Neural cell (in vitro differentiated cells): ENCODE measurements around the gene CROCC2. TPM values are rescaled to one million over a fixed set of nuclear protein-coding genes. Genes with fewer than 3 reads are reported as not detected.

Source experiments
- H2AFZ ChIP-seq: fragments of 200-600, 300-800 bp; sonication (generic), shearing (Covaris generic); 2 replicates; pipeline ENCODE4 v1.6.0; 2014; ENCODE audit warnings: low read depth, mild to moderate bottlenecking, antibody characterized with exemption, low read length, moderate library complexity
- H3F3A ChIP-seq: fragments of 200-600 bp; shearing (Covaris generic); 2 replicates; pipeline ENCODE4 v1.6.1; 2016; ENCODE audit warnings: mild to moderate bottlenecking, moderate library complexity, mixed read lengths, antibody characterized with exemption, low read length; ENCODE audit not compliant: insufficient read depth, poor library complexity, severe bottlenecking
- H3K27ac ChIP-seq: fragments of 200-600, 300-800 bp; sonication (generic), shearing (Covaris generic); 2 replicates; pipeline ENCODE4 v1.5.1; 2014; ENCODE audit warnings: mild to moderate bottlenecking, low read length, moderate library complexity
- H3K27me3 ChIP-seq: fragments of 300-800, 200-600 bp; sonication (generic), shearing (Covaris generic); 2 replicates; pipeline ENCODE4 v1.6.0; 2014; ENCODE audit warnings: mild to moderate bottlenecking, low read depth, low read length, moderate library complexity; ENCODE audit not compliant: insufficient read depth
- H3K36me3 ChIP-seq: fragments of 300-800, 200-600 bp; sonication (generic), shearing (Covaris generic); 2 replicates; pipeline ENCODE4 v1.5.1; 2014; ENCODE audit warnings: mild to moderate bottlenecking, antibody characterized with exemption, low read length, moderate library complexity; ENCODE audit not compliant: insufficient read depth
- H3K4me2 ChIP-seq: fragments of 300-800, 200-600 bp; sonication (generic), shearing (Covaris generic); 2 replicates; pipeline ENCODE4 v1.6.0; 2014; ENCODE audit warnings: mild to moderate bottlenecking, low read length
- H3K4me3 ChIP-seq: fragments of 300-800, 200-600 bp; sonication (generic), shearing (Covaris generic); 2 replicates; pipeline ENCODE4 v1.5.1; 2014; ENCODE audit warnings: mild to moderate bottlenecking, low read length, moderate library complexity
- H3K79me2 ChIP-seq: fragments of 200-600 bp; shearing (Covaris generic); replicated peaks from 2 replicates; pipeline ENCODE4 v1.6.0; 2014; ENCODE audit warnings: mild to moderate bottlenecking, low read length, moderate library complexity; ENCODE audit not compliant: insufficient read depth
- H3K9ac ChIP-seq: fragments of 300-800, 200-600 bp; sonication (generic), shearing (Covaris generic); 2 replicates; pipeline ENCODE4 v1.6.1; 2016; ENCODE audit warnings: mild to moderate bottlenecking, low read length, mixed read lengths
- H3K9me2 ChIP-seq: fragments of 200-600 bp; shearing (Covaris generic); 2 replicates; pipeline ENCODE4 v1.6.1; 2016; ENCODE audit warnings: mild to moderate bottlenecking, low read length, mixed read lengths; ENCODE audit not compliant: insufficient read depth
- H3K9me3 ChIP-seq: fragments of 200-600, 300-800 bp; sonication (generic), shearing (Covaris generic); 2 replicates; pipeline ENCODE4 v1.6.1; 2016; ENCODE audit warnings: mild to moderate bottlenecking, mixed run types, low read length, moderate library complexity, mixed read lengths
- H4K20me1 ChIP-seq: fragments of 200-600 bp; shearing (Covaris generic); 2 replicates; pipeline ENCODE4 v1.6.1; 2016; ENCODE audit warnings: mild to moderate bottlenecking, mixed run types; ENCODE audit not compliant: insufficient read depth
- EP300 ChIP-seq: fragments of 450-650 bp; conservative IDR thresholded peaks from 2 replicates; pipeline ENCODE4 v1.6.1; 2014; ENCODE audit warnings: antibody characterized with exemption, mild to moderate bottlenecking, moderate library complexity; ENCODE audit not compliant: poor library complexity, severe bottlenecking
- EZH2 ChIP-seq: fragments of 200-600, 300-800 bp; shearing (Covaris generic), sonication (generic); IDR thresholded peaks from 2 replicates; pipeline ENCODE4 v1.6.1; 2014; ENCODE audit warnings: antibody characterized with exemption, low read length, borderline replicate concordance, mild to moderate bottlenecking; ENCODE audit not compliant: insufficient read depth, poor library complexity, severe bottlenecking
- MXI1 ChIP-seq: fragments of 450-650 bp; conservative IDR thresholded peaks from 2 replicates; pipeline ENCODE4 v1.6.1; 2014; ENCODE audit warnings: antibody characterized with exemption, mild to moderate bottlenecking; ENCODE audit not compliant: poor library complexity, severe bottlenecking
- POLR2AphosphoS5 ChIP-seq: IDR thresholded peaks from 2 replicates; pipeline ENCODE4 v1.6.1; 2012
- RAD21 ChIP-seq: fragments of 450-650 bp; conservative IDR thresholded peaks from 2 replicates; pipeline ENCODE4 v1.6.1; 2014; ENCODE audit warnings: antibody characterized with exemption, mild to moderate bottlenecking, moderate library complexity
- SMC3 ChIP-seq: fragments of 450-650 bp; conservative IDR thresholded peaks from 2 replicates; pipeline ENCODE4 v1.6.1; 2014; ENCODE audit warnings: antibody characterized with exemption, mild to moderate bottlenecking, moderate library complexity; ENCODE audit not compliant: poor library complexity
- TAF1 ChIP-seq: IDR thresholded peaks from 2 replicates; pipeline ENCODE4 v1.6.1; 2012; ENCODE audit warnings: low read depth
- polyA plus RNA-seq: library from polyadenylated mRNA; depleted of rRNA; stranded (reverse); fragments of >200 nt; gene quantifications from 2 replicates; pipeline ENCODE4 v1.2.3, GENCODE V29; 2014
- TF ChIP-seq, protein P1 (sequence below): fragments of 450-650 bp; IDR thresholded peaks from 2 replicates; pipeline ENCODE4 v1.5.1; 2014; ENCODE audit warnings: antibody characterized with exemption, mild to moderate bottlenecking, moderate library complexity; ENCODE audit not compliant: poor library complexity, severe bottlenecking
- TF ChIP-seq, protein P2 (sequence below): IDR thresholded peaks from 2 replicates; pipeline ENCODE4 v1.6.1; 2012; ENCODE audit warnings: borderline replicate concordance

The CROCC2 gene
- polyA plus RNA-seq, 1 donor from 2014 or later, result 0.09 TPM

DNA sequence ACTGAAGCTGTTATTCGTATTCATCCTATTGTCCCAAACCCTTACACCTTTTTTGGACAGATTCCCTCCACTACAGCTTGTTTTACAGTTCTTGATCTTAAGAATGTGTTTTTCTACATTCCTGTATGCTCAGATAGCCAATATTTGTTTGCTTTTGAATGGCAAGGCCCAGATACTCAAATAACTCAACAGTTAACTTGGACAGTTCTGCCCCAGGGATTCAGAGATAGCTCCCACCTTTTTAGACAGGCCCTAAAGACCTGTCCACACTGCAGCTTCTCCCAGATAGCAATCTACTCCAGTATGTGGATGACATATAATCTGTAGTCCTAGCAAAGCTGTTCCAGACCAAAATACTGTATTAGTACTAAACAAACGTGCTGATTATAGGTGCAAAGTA is 44.6 kb upstream of the CROCC2 start:
- no peak overlapping the region for H3K27ac ChIP-seq
- H3K4me3 ChIP-seq, result no peak overlapping the region
- no peaks in the 10 kb centered on the region for H3K9me3 ChIP-seq
- no peaks in the 10 kb centered on the region for H3K79me2 ChIP-seq
- H3K4me2 ChIP-seq, result no peak overlapping the region
- TF ChIP-seq, protein P1, sequence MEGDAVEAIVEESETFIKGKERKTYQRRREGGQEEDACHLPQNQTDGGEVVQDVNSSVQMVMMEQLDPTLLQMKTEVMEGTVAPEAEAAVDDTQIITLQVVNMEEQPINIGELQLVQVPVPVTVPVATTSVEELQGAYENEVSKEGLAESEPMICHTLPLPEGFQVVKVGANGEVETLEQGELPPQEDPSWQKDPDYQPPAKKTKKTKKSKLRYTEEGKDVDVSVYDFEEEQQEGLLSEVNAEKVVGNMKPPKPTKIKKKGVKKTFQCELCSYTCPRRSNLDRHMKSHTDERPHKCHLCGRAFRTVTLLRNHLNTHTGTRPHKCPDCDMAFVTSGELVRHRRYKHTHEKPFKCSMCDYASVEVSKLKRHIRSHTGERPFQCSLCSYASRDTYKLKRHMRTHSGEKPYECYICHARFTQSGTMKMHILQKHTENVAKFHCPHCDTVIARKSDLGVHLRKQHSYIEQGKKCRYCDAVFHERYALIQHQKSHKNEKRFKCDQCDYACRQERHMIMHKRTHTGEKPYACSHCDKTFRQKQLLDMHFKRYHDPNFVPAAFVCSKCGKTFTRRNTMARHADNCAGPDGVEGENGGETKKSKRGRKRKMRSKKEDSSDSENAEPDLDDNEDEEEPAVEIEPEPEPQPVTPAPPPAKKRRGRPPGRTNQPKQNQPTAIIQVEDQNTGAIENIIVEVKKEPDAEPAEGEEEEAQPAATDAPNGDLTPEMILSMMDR, result no peak
- no peak for TF ChIP-seq EZH2
- no peak for TF ChIP-seq POLR2AphosphoS5
- no peak for TF ChIP-seq MXI1
- TF ChIP-seq, protein P2, sequence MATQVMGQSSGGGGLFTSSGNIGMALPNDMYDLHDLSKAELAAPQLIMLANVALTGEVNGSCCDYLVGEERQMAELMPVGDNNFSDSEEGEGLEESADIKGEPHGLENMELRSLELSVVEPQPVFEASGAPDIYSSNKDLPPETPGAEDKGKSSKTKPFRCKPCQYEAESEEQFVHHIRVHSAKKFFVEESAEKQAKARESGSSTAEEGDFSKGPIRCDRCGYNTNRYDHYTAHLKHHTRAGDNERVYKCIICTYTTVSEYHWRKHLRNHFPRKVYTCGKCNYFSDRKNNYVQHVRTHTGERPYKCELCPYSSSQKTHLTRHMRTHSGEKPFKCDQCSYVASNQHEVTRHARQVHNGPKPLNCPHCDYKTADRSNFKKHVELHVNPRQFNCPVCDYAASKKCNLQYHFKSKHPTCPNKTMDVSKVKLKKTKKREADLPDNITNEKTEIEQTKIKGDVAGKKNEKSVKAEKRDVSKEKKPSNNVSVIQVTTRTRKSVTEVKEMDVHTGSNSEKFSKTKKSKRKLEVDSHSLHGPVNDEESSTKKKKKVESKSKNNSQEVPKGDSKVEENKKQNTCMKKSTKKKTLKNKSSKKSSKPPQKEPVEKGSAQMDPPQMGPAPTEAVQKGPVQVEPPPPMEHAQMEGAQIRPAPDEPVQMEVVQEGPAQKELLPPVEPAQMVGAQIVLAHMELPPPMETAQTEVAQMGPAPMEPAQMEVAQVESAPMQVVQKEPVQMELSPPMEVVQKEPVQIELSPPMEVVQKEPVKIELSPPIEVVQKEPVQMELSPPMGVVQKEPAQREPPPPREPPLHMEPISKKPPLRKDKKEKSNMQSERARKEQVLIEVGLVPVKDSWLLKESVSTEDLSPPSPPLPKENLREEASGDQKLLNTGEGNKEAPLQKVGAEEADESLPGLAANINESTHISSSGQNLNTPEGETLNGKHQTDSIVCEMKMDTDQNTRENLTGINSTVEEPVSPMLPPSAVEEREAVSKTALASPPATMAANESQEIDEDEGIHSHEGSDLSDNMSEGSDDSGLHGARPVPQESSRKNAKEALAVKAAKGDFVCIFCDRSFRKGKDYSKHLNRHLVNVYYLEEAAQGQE, result no peak
- no peak for TF ChIP-seq EP300
- TF ChIP-seq RAD21, result no peak
- TF ChIP-seq SMC3, result no peak
- TF ChIP-seq TAF1, result no peak
- no peaks in the 10 kb centered on the region for H3K27me3 ChIP-seq
- no peaks in the 10 kb centered on the region for H3K9me2 ChIP-seq
- no peaks in the 10 kb centered on the region for H3K36me3 ChIP-seq
- no peak overlapping the region for H2AFZ ChIP-seq
- no peak overlapping the region for H3K9ac ChIP-seq
- no peaks in the 10 kb centered on the region for H3F3A ChIP-seq
- no peaks in the 10 kb centered on the region for H4K20me1 ChIP-seq

DNA sequence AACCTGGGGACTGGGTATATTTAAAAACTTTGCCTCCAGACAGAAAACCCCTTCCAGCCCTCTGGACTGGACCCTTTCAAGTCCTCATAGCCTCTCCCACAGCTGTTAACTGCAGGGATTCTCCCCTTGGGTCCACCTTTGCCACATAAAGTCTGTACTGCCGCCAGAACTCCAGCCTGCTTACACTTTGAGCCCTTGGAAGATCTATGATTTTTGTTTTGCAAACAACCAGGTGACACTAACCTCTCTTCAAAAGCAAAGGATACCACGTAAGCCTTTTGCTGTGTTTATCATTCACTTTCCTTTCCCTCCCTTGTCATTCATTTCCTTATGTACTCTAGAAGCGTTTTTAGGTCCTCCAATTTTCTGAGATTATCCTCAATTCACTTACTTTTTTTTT is 41.7 kb upstream of the CROCC2 start:
- Histone ChIP-seq H3F3A (no peaks in the 10 kb centered on the region), H3K9me2 (no peaks in the 10 kb centered on the region), H3K9ac (no peak overlapping the region), H3K79me2 (no peaks in the 10 kb centered on the region), H3K36me3 (no peaks in the 10 kb centered on the region), H3K27ac (no peak overlapping the region), H3K4me2 (no peak overlapping the region), H3K9me3 (no peaks in the 10 kb centered on the region), H3K27me3 (no peaks in the 10 kb centered on the region), H2AFZ (no peak overlapping the region), H3K4me3 (no peak overlapping the region), H4K20me1 (no peaks in the 10 kb centered on the region)
- TF ChIP-seq EP300 (no peak), EZH2 (no peak), RAD21 (no peak), POLR2AphosphoS5 (no peak), TAF1 (no peak), SMC3 (no peak), MXI1 (no peak)
- TF ChIP-seq, protein P2, result no peak
- TF ChIP-seq, protein P1, result no peak
